CD8-positive, alpha-beta memory T cell (primary cell): ENCODE results near the gene DENND4A. TPM values are rescaled to one million over a fixed set of nuclear protein-coding genes. Genes with fewer than 3 reads are reported as not detected.

Experiments used
- CTCF ChIA-PET: fragments of 350-600 bp; sonication (Branson Sonifier 250); formaldehyde crosslinking; loops from one replicate; lab custom pipeline; 2021; ENCODE audit warnings: antibody characterized with exemption; lab: Charles Lee
- POLR2A ChIA-PET: fragments of 350-600 bp; sonication (Branson Sonifier 250); formaldehyde crosslinking; loops from one replicate; lab custom pipeline; 2021; ENCODE audit warnings: antibody characterized with exemption; lab: Charles Lee
- DNase-seq, 5 donors: peaks; one replicate each; pipeline versions ENCODE4 v3.0.0 to v3.0.0-alpha.2; 2020 to 2022; ENCODE audit warnings: mixed read lengths in 1 of 5
- H3K27ac ChIP-seq: one replicate; pipeline ENCODE4 v1.7.0; 2013; ENCODE audit warnings: low read depth, mild to moderate bottlenecking, low read length, moderate library complexity
- H3K27me3 ChIP-seq: 2 replicates; pipeline ENCODE4 v1.7.0; 2013; ENCODE audit warnings: low read length, mild to moderate bottlenecking; ENCODE audit not compliant: insufficient read depth, poor library complexity, severe bottlenecking
- H3K36me3 ChIP-seq: 2 replicates; pipeline ENCODE4 v1.7.0; 2013; ENCODE audit warnings: mild to moderate bottlenecking, low read length, moderate library complexity; ENCODE audit not compliant: insufficient read depth
- H3K4me1 ChIP-seq: 2 replicates; pipeline ENCODE4 v1.7.0; 2013; ENCODE audit warnings: mild to moderate bottlenecking, low read length, moderate library complexity; ENCODE audit not compliant: insufficient read depth
- H3K4me3 ChIP-seq: 2 replicates; pipeline ENCODE4 v1.7.0; 2013; ENCODE audit warnings: mild to moderate bottlenecking, low read length
- H3K9me3 ChIP-seq: 2 replicates; pipeline ENCODE4 v1.7.0; 2013; ENCODE audit warnings: mild to moderate bottlenecking, low read length
- H3K27ac Mint-ChIP-seq, 8 donors: one replicate each; pipeline ENCODE4 v1.8.0; 2020 to 2021; ENCODE audit warnings: mixed read lengths in 8 of 8, mild to moderate bottlenecking in 6 of 8, inconsistent platforms in 3 of 8, moderate library complexity in 3 of 8
- H3K27me3 Mint-ChIP-seq, 2 donors: one replicate each; pipeline ENCODE4 v1.8.0; 2020 to 2021; ENCODE audit warnings: mixed read lengths in 2 of 2, mild to moderate bottlenecking in 1 of 2, moderate library complexity in 1 of 2
- H3K36me3 Mint-ChIP-seq, 3 donors: one replicate each; pipeline ENCODE4 v1.8.0; 2020 to 2021; ENCODE audit warnings: mixed read lengths in 3 of 3, inconsistent platforms in 1 of 3, mild to moderate bottlenecking in 1 of 3
- H3K4me1 Mint-ChIP-seq, 3 donors: one replicate each; pipeline ENCODE4 v1.8.0; 2020 to 2021; ENCODE audit warnings: mixed read lengths in 3 of 3, inconsistent platforms in 1 of 3, mild to moderate bottlenecking in 1 of 3
- H3K4me3 Mint-ChIP-seq, 7 donors: one replicate each; pipeline ENCODE4 v1.8.0; 2020 to 2021; ENCODE audit warnings: mixed read lengths in 7 of 7, mild to moderate bottlenecking in 6 of 7, moderate library complexity in 4 of 7, inconsistent platforms in 2 of 7
- H3K9me3 Mint-ChIP-seq, 5 donors: one replicate each; pipeline ENCODE4 v1.8.0; 2020 to 2022; ENCODE audit warnings: mixed read lengths in 5 of 5, mild to moderate bottlenecking in 3 of 5, moderate library complexity in 2 of 5, inconsistent platforms in 1 of 5
- polyA plus RNA-seq: library from polyadenylated mRNA; unstranded; fragments of 300-500 nt; fragmentation: Illumina TruSeq; gene quantifications from one replicate; pipeline ENCODE4 v1.2.3, GENCODE V29; 2021
- total RNA-seq, 2 experiments: library from RNA; stranded (reverse); gene quantifications; one replicate each; pipeline ENCODE4 v1.2.3, GENCODE V29; 2021

DENND4A gene
- total and polyA plus RNA-seq, 3 experiments from 2014 or later, result 21.5 to 54.3 (median 47.2) TPM

GRCh38 chr15:65827065-65827464 is 35.0 kb upstream of the DENND4A start:
- no peak overlapping the region for H3K4me3 ChIP-seq
- no peaks in the 10 kb centered on the region for H3K9me3 Mint-ChIP-seq
- POLR2A ChIA-PET, result interaction anchor here (0.6 kb wide), 3 partner anchors 9 to 16 kb away, joined by 3 to 4 read pairs (median 3); no protein-coding TSS in a partner anchor
- H3K27ac Mint-ChIP-seq, result peak overlapping the region; percentile 88 to 97 (median 91)
- peak overlapping the region in 5 of 7 donors; percentile 24 to 60 (median 51) for H3K4me3 Mint-ChIP-seq
- peaks cover 46% of the 10 kb centered on the region for H3K4me1 ChIP-seq
- CTCF ChIA-PET, result interaction anchor here (0.7 to 1.2 kb wide), 2 partner anchors 24 to 189 kb away, joined by 3 to 4 read pairs; no protein-coding TSS in a partner anchor
- DNase-seq, result peak in 1 of 5 donors; percentile 36
- peaks cover 0 to 5% (median 0%) of the 10 kb centered on the region in 3 donors for H3K36me3 Mint-ChIP-seq
- no peaks in the 10 kb centered on the region for H3K27me3 ChIP-seq
- no peak overlapping the region for H3K27ac ChIP-seq
- H3K27me3 Mint-ChIP-seq, result no peaks in the 10 kb centered on the region
- H3K36me3 ChIP-seq, result no peaks in the 10 kb centered on the region
- H3K4me1 Mint-ChIP-seq, result peaks cover 46 to 60% (median 51%) of the 10 kb centered on the region in 3 donors
- H3K9me3 ChIP-seq, result no peaks in the 10 kb centered on the region

- no peak overlapping the region for H3K4me3 ChIP-seq
- ChIA-PET CTCF (interaction anchor here (0.9 to 2.4 kb wide), 3 partner anchors 8 to 34 kb away, joined by 4 to 6 read pairs (median 4); no protein-coding TSS in a partner anchor), POLR2A (no interaction called here)
- H3K27ac ChIP-seq, result no peak overlapping the region
- H3K36me3 Mint-ChIP-seq, result peaks cover 0 to 5% (median 0%) of the 10 kb centered on the region in 3 donors
- no peaks in the 10 kb centered on the region for H3K27me3 ChIP-seq
- H3K27me3 Mint-ChIP-seq, result no peaks in the 10 kb centered on the region
- no peaks in the 10 kb centered on the region for H3K36me3 ChIP-seq
- H3K4me1 Mint-ChIP-seq, result peaks cover 52 to 59% (median 52%) of the 10 kb centered on the region in 3 donors
- no peaks in the 10 kb centered on the region for H3K9me3 Mint-ChIP-seq
- no peak for DNase-seq
- no peaks in the 10 kb centered on the region for H3K9me3 ChIP-seq
- no peak overlapping the region for H3K4me3 Mint-ChIP-seq
- H3K27ac Mint-ChIP-seq, result peak overlapping the region in 1 of 8 donors; percentile 25
- peaks cover 52% of the 10 kb centered on the region for H3K4me1 ChIP-seq
Observed at GRCh38 chr15:65824941-65825544, 33.0 kb upstream of the DENND4A start.

- Mint-ChIP-seq H3K4me1 (peaks cover 56 to 64% (median 57%) of the 10 kb centered on the region in 3 donors), H3K4me3 (no peak overlapping the region), H3K27me3 (no peaks in the 10 kb centered on the region)
Observed at GRCh38 chr15:65824031-65824743, 32.1 kb upstream of the DENND4A start.

GRCh38 chr15:65822316-65822715 is 30.2 kb upstream of the DENND4A start:
- Mint-ChIP-seq H3K27ac (peak overlapping the region in 4 of 8 donors; percentile 17 to 77 (median 63)), H3K9me3 (no peaks in the 10 kb centered on the region), H3K27me3 (no peaks in the 10 kb centered on the region), H3K36me3 (no peaks in the 10 kb centered on the region), H3K4me3 (no peak overlapping the region), H3K4me1 (peaks cover 54 to 63% (median 56%) of the 10 kb centered on the region in 3 donors)
- ChIA-PET CTCF (interaction anchor here (0.8 to 3.1 kb wide), 3 partner anchors 16 to 30 kb away, joined by 3 to 12 read pairs (median 7); partner anchors contain the start of gene DENND4A), POLR2A (no interaction called here)
- no peak overlapping the region for H3K4me3 ChIP-seq
- no peaks in the 10 kb centered on the region for H3K9me3 ChIP-seq
- H3K4me1 ChIP-seq, result peaks cover 53% of the 10 kb centered on the region
- no peak for DNase-seq
- no peaks in the 10 kb centered on the region for H3K27me3 ChIP-seq
- no peaks in the 10 kb centered on the region for H3K36me3 ChIP-seq
- no peak overlapping the region for H3K27ac ChIP-seq

More at GRCh38 chr15:65824031-65824743, 32.1 kb upstream of the DENND4A start:
- Histone ChIP-seq H3K4me3 (no peak overlapping the region), H3K9me3 (no peaks in the 10 kb centered on the region), H3K27ac (no peak overlapping the region), H3K4me1 (peaks cover 57% of the 10 kb centered on the region), H3K27me3 (no peaks in the 10 kb centered on the region), H3K36me3 (no peaks in the 10 kb centered on the region)
- peaks cover 0 to 5% (median 0%) of the 10 kb centered on the region in 3 donors for H3K36me3 Mint-ChIP-seq
- H3K9me3 Mint-ChIP-seq, result no peaks in the 10 kb centered on the region
- H3K27ac Mint-ChIP-seq, result peak overlapping the region in 4 of 8 donors; percentile 4 to 50 (median 30)
- ChIA-PET POLR2A (interaction anchor here (1.0 kb wide), 1 partner anchor 33 kb away, joined by 4 read pairs; no protein-coding TSS in a partner anchor), CTCF (interaction anchor here (0.8 to 3.1 kb wide), 7 partner anchors 9 to 52 kb away, joined by 3 to 12 read pairs (median 4); partner anchors contain the start of gene DENND4A)
- no peak for DNase-seq

- no peaks in the 10 kb centered on the region for H3K27me3 Mint-ChIP-seq
- H3K4me1 Mint-ChIP-seq, result peaks cover 52 to 62% (median 53%) of the 10 kb centered on the region in 3 donors
- POLR2A ChIA-PET, result no interaction called here
Observed at GRCh38 chr15:65821070-65821469, 29.0 kb upstream of the DENND4A start.

GRCh38 chr15:65819563-65819960 is 27.5 kb upstream of the DENND4A start:
- ChIA-PET POLR2A (interaction anchor here (1.1 to 2.0 kb wide), 7 partner anchors 12 to 50 kb away, joined by 3 to 24 read pairs (median 4); partner anchors contain the start of genes DENND4A and RAB11A), CTCF (interaction anchor here (1.2 to 3.1 kb wide), 5 partner anchors 10 to 39 kb away, joined by 3 to 12 read pairs (median 8); partner anchors contain the start of gene DENND4A)
- Mint-ChIP-seq H3K9me3 (no peaks in the 10 kb centered on the region), H3K27ac (peak overlapping the region; percentile 95 to 98 (median 96)), H3K4me1 (peaks cover 49 to 63% (median 56%) of the 10 kb centered on the region in 3 donors), H3K4me3 (peak overlapping the region in 6 of 7 donors; percentile 52 to 75 (median 70)), H3K36me3 (no peaks in the 10 kb centered on the region), H3K27me3 (no peaks in the 10 kb centered on the region)
- peaks cover 47% of the 10 kb centered on the region for H3K4me1 ChIP-seq
- H3K36me3 ChIP-seq, result no peaks in the 10 kb centered on the region
- no peaks in the 10 kb centered on the region for H3K9me3 ChIP-seq
- peak overlapping the region; percentile 24 for H3K4me3 ChIP-seq
- no peak for DNase-seq
- no peaks in the 10 kb centered on the region for H3K27me3 ChIP-seq
- H3K27ac ChIP-seq, result peak overlapping the region; percentile 72

More at GRCh38 chr15:65821070-65821469, 29.0 kb upstream of the DENND4A start:
- peaks cover 47% of the 10 kb centered on the region for H3K4me1 ChIP-seq
- no peaks in the 10 kb centered on the region for H3K9me3 Mint-ChIP-seq
- H3K4me3 ChIP-seq, result no peak overlapping the region
- H3K4me3 Mint-ChIP-seq, result no peak overlapping the region
- CTCF ChIA-PET, result interaction anchor here (0.9 to 3.1 kb wide), 5 partner anchors 12 to 182 kb away, joined by 3 to 8 read pairs (median 3); partner anchors contain the start of gene DENND4A
- H3K9me3 ChIP-seq, result no peaks in the 10 kb centered on the region
- no peak overlapping the region for H3K27ac ChIP-seq
- H3K36me3 Mint-ChIP-seq, result no peaks in the 10 kb centered on the region
- no peak for DNase-seq
- peak overlapping the region; percentile 26 to 96 (median 91) for H3K27ac Mint-ChIP-seq
- no peaks in the 10 kb centered on the region for H3K36me3 ChIP-seq
- no peaks in the 10 kb centered on the region for H3K27me3 ChIP-seq

- peak overlapping the region; percentile 30 for H3K4me3 ChIP-seq
- DNase-seq, result peak in 2 of 5 donors; percentile 87 to 89
- ChIA-PET POLR2A (interaction anchor here (1.0 to 2.0 kb wide), 7 partner anchors 12 to 50 kb away, joined by 3 to 24 read pairs (median 4); partner anchors contain the start of genes DENND4A and RAB11A), CTCF (interaction anchor here (1.2 to 3.1 kb wide), 9 partner anchors 10 to 50 kb away, joined by 3 to 12 read pairs (median 5); partner anchors contain the start of genes DENND4A and RAB11A)
- H3K27ac ChIP-seq, result peak overlapping the region; percentile 72
- H3K4me1 Mint-ChIP-seq, result peaks cover 46 to 59% (median 55%) of the 10 kb centered on the region in 3 donors
- H3K9me3 Mint-ChIP-seq, result no peaks in the 10 kb centered on the region
- no peaks in the 10 kb centered on the region for H3K36me3 ChIP-seq
- H3K4me1 ChIP-seq, result peaks cover 44% of the 10 kb centered on the region
- no peaks in the 10 kb centered on the region for H3K27me3 Mint-ChIP-seq
- H3K27me3 ChIP-seq, result no peaks in the 10 kb centered on the region
- peaks cover 0 to 2% (median 0%) of the 10 kb centered on the region in 3 donors for H3K36me3 Mint-ChIP-seq
- no peaks in the 10 kb centered on the region for H3K9me3 ChIP-seq
- H3K27ac Mint-ChIP-seq, result peak overlapping the region; percentile 95 to 98 (median 96)
- peak overlapping the region; percentile 52 to 75 (median 69) for H3K4me3 Mint-ChIP-seq
Observed at GRCh38 chr15:65818927-65819562, 27.0 kb upstream of the DENND4A start.
